Stomach smooth muscle (tissue), 2 donors: Measurements from ENCODE around the gene LDLRAD4.

Source experiments
- H3K27ac ChIP-seq: one replicate; pipeline ENCODE4 v1.7.0; 2013; ENCODE audit warnings: mild to moderate bottlenecking, low read length, inconsistent platforms
- H3K27me3 ChIP-seq, 2 donors: one replicate each; pipeline ENCODE4 v1.7.0; 2013; ENCODE audit warnings: low read length in 2 of 2; ENCODE audit not compliant: insufficient read depth in 2 of 2, control insufficient read depth in 1 of 2
- H3K36me3 ChIP-seq, 2 donors: one replicate each; pipeline ENCODE4 v1.7.0; 2013; ENCODE audit warnings: low read length in 2 of 2; ENCODE audit not compliant: control insufficient read depth in 2 of 2, insufficient read depth in 2 of 2
- H3K4me1 ChIP-seq: one replicate; pipeline ENCODE4 v1.7.0; 2013; ENCODE audit warnings: low read length; ENCODE audit not compliant: control insufficient read depth, insufficient read depth
- H3K4me3 ChIP-seq, 2 donors: one replicate each; pipeline ENCODE4 v1.7.0; 2013; ENCODE audit warnings: low read length in 2 of 2
- H3K9ac ChIP-seq, 2 donors: one replicate each; pipeline ENCODE4 v1.7.0; 2013; ENCODE audit warnings: low read length in 2 of 2, mild to moderate bottlenecking in 1 of 2
- H3K9me3 ChIP-seq, 2 donors: one replicate each; pipeline ENCODE4 v1.7.0; 2013; ENCODE audit warnings: low read length in 2 of 2; ENCODE audit not compliant: control insufficient read depth in 2 of 2
- donor health status: healthy.
- donor health status: Pancreatic carcinoma.

Gene LDLRAD4

GRCh38 chr18:13585379-13586153 is 367.0 kb downstream of the LDLRAD4 start:
- no peak overlapping the region for H3K27ac ChIP-seq
- H3K9me3 ChIP-seq = no peaks in the 10 kb centered on the region
- no peaks in the 10 kb centered on the region for H3K36me3 ChIP-seq
- H3K27me3 ChIP-seq = no peaks in the 10 kb centered on the region
- no peak overlapping the region for H3K9ac ChIP-seq
- H3K4me3 ChIP-seq = no peak overlapping the region
- peaks cover 5% of the 10 kb centered on the region for H3K4me1 ChIP-seq

GRCh38 chr18:13587001-13587400 is 368.4 kb downstream of the LDLRAD4 start:
- Histone ChIP-seq H3K4me1 (peaks cover 4% of the 10 kb centered on the region), H3K36me3 (no peaks in the 10 kb centered on the region), H3K27me3 (no peaks in the 10 kb centered on the region), H3K27ac (no peak overlapping the region), H3K9me3 (no peaks in the 10 kb centered on the region), H3K9ac (no peak overlapping the region), H3K4me3 (no peak overlapping the region)

GRCh38 chr18:13587477-13587876 is 368.9 kb downstream of the LDLRAD4 start:
- Histone ChIP-seq H3K4me1 (peaks cover 4% of the 10 kb centered on the region), H3K27ac (no peak overlapping the region)

GRCh38 chr18:13587937-13588336 is 369.4 kb downstream of the LDLRAD4 start:
- no peaks in the 10 kb centered on the region for H3K9me3 ChIP-seq
- H3K4me1 ChIP-seq = peaks cover 4% of the 10 kb centered on the region
- H3K4me3 ChIP-seq = no peak overlapping the region
- no peak overlapping the region for H3K9ac ChIP-seq
- H3K27me3 ChIP-seq = no peaks in the 10 kb centered on the region
- H3K36me3 ChIP-seq = no peaks in the 10 kb centered on the region
- no peak overlapping the region for H3K27ac ChIP-seq

More at GRCh38 chr18:13587477-13587876, 368.9 kb downstream of the LDLRAD4 start:
- Histone ChIP-seq H3K36me3 (no peaks in the 10 kb centered on the region), H3K27me3 (no peaks in the 10 kb centered on the region), H3K9ac (no peak overlapping the region), H3K9me3 (no peaks in the 10 kb centered on the region), H3K4me3 (no peak overlapping the region)

GRCh38 chr18:13589316-13589715 is 370.8 kb downstream of the LDLRAD4 start:
- H3K27me3 ChIP-seq = no peaks in the 10 kb centered on the region

GRCh38 chr18:13589943-13590342 is 371.4 kb downstream of the LDLRAD4 start:
- H3K27me3 ChIP-seq = no peaks in the 10 kb centered on the region
- H3K27ac ChIP-seq = no peak overlapping the region
- H3K9me3 ChIP-seq = no peaks in the 10 kb centered on the region
- no peaks in the 10 kb centered on the region for H3K36me3 ChIP-seq
- H3K9ac ChIP-seq = no peak overlapping the region
- H3K4me1 ChIP-seq = peaks cover 2% of the 10 kb centered on the region
- no peak overlapping the region for H3K4me3 ChIP-seq

More at GRCh38 chr18:13589316-13589715, 370.8 kb downstream of the LDLRAD4 start:
- Histone ChIP-seq H3K4me1 (peaks cover 3% of the 10 kb centered on the region), H3K9ac (no peak overlapping the region), H3K27ac (no peak overlapping the region), H3K36me3 (no peaks in the 10 kb centered on the region), H3K4me3 (no peak overlapping the region), H3K9me3 (no peaks in the 10 kb centered on the region)

- Histone ChIP-seq H3K9me3 (peaks cover 0 to 7% of the 10 kb centered on the region in 2 donors), H3K36me3 (no peaks in the 10 kb centered on the region), H3K4me3 (no peak overlapping the region), H3K9ac (no peak overlapping the region), H3K27me3 (no peaks in the 10 kb centered on the region), H3K4me1 (no peaks in the 10 kb centered on the region), H3K27ac (no peak overlapping the region)
Observed at GRCh38 chr18:13592246-13592645, 373.7 kb downstream of the LDLRAD4 start.

GRCh38 chr18:13594551-13594950 is 376.0 kb downstream of the LDLRAD4 start:
- Histone ChIP-seq H3K4me1 (no peaks in the 10 kb centered on the region), H3K4me3 (no peak overlapping the region), H3K9ac (no peak overlapping the region), H3K27me3 (no peaks in the 10 kb centered on the region), H3K9me3 (peaks cover 5 to 7% of the 10 kb centered on the region in 2 donors), H3K27ac (no peak overlapping the region), H3K36me3 (no peaks in the 10 kb centered on the region)

GRCh38 chr18:13597068-13597467 is 378.5 kb downstream of the LDLRAD4 start:
- Histone ChIP-seq H3K36me3 (no peaks in the 10 kb centered on the region), H3K27me3 (no peaks in the 10 kb centered on the region), H3K9me3 (peaks cover 5 to 7% of the 10 kb centered on the region in 2 donors), H3K9ac (no peak overlapping the region), H3K27ac (no peak overlapping the region), H3K4me3 (no peak overlapping the region), H3K4me1 (no peaks in the 10 kb centered on the region)

- no peaks in the 10 kb centered on the region for H3K27me3 ChIP-seq
- no peak overlapping the region for H3K27ac ChIP-seq
- H3K4me1 ChIP-seq = no peaks in the 10 kb centered on the region
- H3K9me3 ChIP-seq = peaks cover 5 to 7% of the 10 kb centered on the region in 2 donors
- no peak overlapping the region for H3K9ac ChIP-seq
- no peak overlapping the region for H3K4me3 ChIP-seq
- peaks cover 0 to under 1% of the 10 kb centered on the region in 2 donors for H3K36me3 ChIP-seq
Observed at GRCh38 chr18:13598591-13598990, 380.0 kb downstream of the LDLRAD4 start.

- Histone ChIP-seq H3K9ac (no peak overlapping the region), H3K27me3 (no peaks in the 10 kb centered on the region), H3K4me3 (no peak overlapping the region), H3K36me3 (peaks cover 0 to 2% of the 10 kb centered on the region in 2 donors), H3K4me1 (no peaks in the 10 kb centered on the region), H3K9me3 (peaks cover 5 to 7% of the 10 kb centered on the region in 2 donors), H3K27ac (no peak overlapping the region)
Observed at GRCh38 chr18:13599031-13599430, 380.5 kb downstream of the LDLRAD4 start.
